Neural cell (in vitro differentiated cells): ENCODE measurements around the gene CYP8B1. TPM values are rescaled to one million over a fixed set of nuclear protein-coding genes. Genes with fewer than 3 reads are reported as not detected.

ENCODE experiments used
- H2AFZ ChIP-seq: fragments of 200-600, 300-800 bp; sonication (generic), shearing (Covaris generic); 2 replicates; pipeline ENCODE4 v1.6.0; 2014; ENCODE audit warnings: low read depth, mild to moderate bottlenecking, antibody characterized with exemption, low read length, moderate library complexity
- H3F3A ChIP-seq: fragments of 200-600 bp; shearing (Covaris generic); 2 replicates; pipeline ENCODE4 v1.6.1; 2016; ENCODE audit warnings: mild to moderate bottlenecking, moderate library complexity, mixed read lengths, antibody characterized with exemption, low read length; ENCODE audit not compliant: insufficient read depth, poor library complexity, severe bottlenecking
- H3K27ac ChIP-seq: fragments of 200-600, 300-800 bp; sonication (generic), shearing (Covaris generic); 2 replicates; pipeline ENCODE4 v1.5.1; 2014; ENCODE audit warnings: mild to moderate bottlenecking, low read length, moderate library complexity
- H3K27me3 ChIP-seq: fragments of 300-800, 200-600 bp; sonication (generic), shearing (Covaris generic); 2 replicates; pipeline ENCODE4 v1.6.0; 2014; ENCODE audit warnings: mild to moderate bottlenecking, low read depth, low read length, moderate library complexity; ENCODE audit not compliant: insufficient read depth
- H3K36me3 ChIP-seq: fragments of 300-800, 200-600 bp; sonication (generic), shearing (Covaris generic); 2 replicates; pipeline ENCODE4 v1.5.1; 2014; ENCODE audit warnings: mild to moderate bottlenecking, antibody characterized with exemption, low read length, moderate library complexity; ENCODE audit not compliant: insufficient read depth
- H3K4me2 ChIP-seq: fragments of 300-800, 200-600 bp; sonication (generic), shearing (Covaris generic); 2 replicates; pipeline ENCODE4 v1.6.0; 2014; ENCODE audit warnings: mild to moderate bottlenecking, low read length
- H3K4me3 ChIP-seq: fragments of 300-800, 200-600 bp; sonication (generic), shearing (Covaris generic); 2 replicates; pipeline ENCODE4 v1.5.1; 2014; ENCODE audit warnings: mild to moderate bottlenecking, low read length, moderate library complexity
- H3K79me2 ChIP-seq: fragments of 200-600 bp; shearing (Covaris generic); replicated peaks from 2 replicates; pipeline ENCODE4 v1.6.0; 2014; ENCODE audit warnings: mild to moderate bottlenecking, low read length, moderate library complexity; ENCODE audit not compliant: insufficient read depth
- H3K9ac ChIP-seq: fragments of 300-800, 200-600 bp; sonication (generic), shearing (Covaris generic); 2 replicates; pipeline ENCODE4 v1.6.1; 2016; ENCODE audit warnings: mild to moderate bottlenecking, low read length, mixed read lengths
- H3K9me2 ChIP-seq: fragments of 200-600 bp; shearing (Covaris generic); 2 replicates; pipeline ENCODE4 v1.6.1; 2016; ENCODE audit warnings: mild to moderate bottlenecking, low read length, mixed read lengths; ENCODE audit not compliant: insufficient read depth
- H3K9me3 ChIP-seq: fragments of 200-600, 300-800 bp; sonication (generic), shearing (Covaris generic); 2 replicates; pipeline ENCODE4 v1.6.1; 2016; ENCODE audit warnings: mild to moderate bottlenecking, mixed run types, low read length, moderate library complexity, mixed read lengths
- H4K20me1 ChIP-seq: fragments of 200-600 bp; shearing (Covaris generic); 2 replicates; pipeline ENCODE4 v1.6.1; 2016; ENCODE audit warnings: mild to moderate bottlenecking, mixed run types; ENCODE audit not compliant: insufficient read depth
- CTCF ChIP-seq: fragments of 450-650 bp; IDR thresholded peaks from 2 replicates; pipeline ENCODE4 v1.5.1; 2014; ENCODE audit warnings: antibody characterized with exemption, mild to moderate bottlenecking, moderate library complexity; ENCODE audit not compliant: poor library complexity, severe bottlenecking
- EP300 ChIP-seq: fragments of 450-650 bp; conservative IDR thresholded peaks from 2 replicates; pipeline ENCODE4 v1.6.1; 2014; ENCODE audit warnings: antibody characterized with exemption, mild to moderate bottlenecking, moderate library complexity; ENCODE audit not compliant: poor library complexity, severe bottlenecking
- EZH2 ChIP-seq: fragments of 200-600, 300-800 bp; shearing (Covaris generic), sonication (generic); IDR thresholded peaks from 2 replicates; pipeline ENCODE4 v1.6.1; 2014; ENCODE audit warnings: antibody characterized with exemption, low read length, borderline replicate concordance, mild to moderate bottlenecking; ENCODE audit not compliant: insufficient read depth, poor library complexity, severe bottlenecking
- MXI1 ChIP-seq: fragments of 450-650 bp; conservative IDR thresholded peaks from 2 replicates; pipeline ENCODE4 v1.6.1; 2014; ENCODE audit warnings: antibody characterized with exemption, mild to moderate bottlenecking; ENCODE audit not compliant: poor library complexity, severe bottlenecking
- POLR2AphosphoS5 ChIP-seq: IDR thresholded peaks from 2 replicates; pipeline ENCODE4 v1.6.1; 2012
- RAD21 ChIP-seq: fragments of 450-650 bp; conservative IDR thresholded peaks from 2 replicates; pipeline ENCODE4 v1.6.1; 2014; ENCODE audit warnings: antibody characterized with exemption, mild to moderate bottlenecking, moderate library complexity
- SMC3 ChIP-seq: fragments of 450-650 bp; conservative IDR thresholded peaks from 2 replicates; pipeline ENCODE4 v1.6.1; 2014; ENCODE audit warnings: antibody characterized with exemption, mild to moderate bottlenecking, moderate library complexity; ENCODE audit not compliant: poor library complexity
- TAF1 ChIP-seq: IDR thresholded peaks from 2 replicates; pipeline ENCODE4 v1.6.1; 2012; ENCODE audit warnings: low read depth
- polyA plus RNA-seq: library from polyadenylated mRNA; depleted of rRNA; stranded (reverse); fragments of >200 nt; gene quantifications from 2 replicates; pipeline ENCODE4 v1.2.3, GENCODE V29; 2014
- TF ChIP-seq, protein P1 (sequence below): IDR thresholded peaks from 2 replicates; pipeline ENCODE4 v1.6.1; 2012; ENCODE audit warnings: borderline replicate concordance

Gene CYP8B1
- polyA plus RNA-seq, 1 donor from 2014 or later = not detected

DNA sequence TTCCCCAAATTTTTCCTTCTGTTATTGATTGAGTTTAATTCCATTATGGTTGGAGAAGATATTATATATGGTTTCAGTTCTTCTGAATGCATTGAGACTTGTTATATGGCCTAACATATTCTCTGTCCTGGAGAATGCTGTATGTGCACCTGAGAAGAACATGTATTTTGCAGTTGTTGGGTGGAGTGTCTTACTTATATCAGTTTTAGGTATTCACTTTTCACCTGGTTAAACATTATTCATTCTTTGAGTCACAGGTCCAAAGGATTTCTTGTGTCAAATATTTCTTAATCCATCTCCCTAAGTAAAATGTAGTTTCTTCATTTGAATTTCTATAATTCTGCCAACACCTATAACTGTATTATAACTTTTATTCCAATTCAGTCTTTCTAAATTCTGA is 48.7 kb downstream of the CYP8B1 start:
- H3K27me3 ChIP-seq = no peaks in the 10 kb centered on the region
- no peaks in the 10 kb centered on the region for H4K20me1 ChIP-seq
- no peak overlapping the region for H3K4me3 ChIP-seq
- H3K9me3 ChIP-seq = no peaks in the 10 kb centered on the region
- H3K9me2 ChIP-seq = no peaks in the 10 kb centered on the region
- no peak overlapping the region for H3K27ac ChIP-seq
- H3K79me2 ChIP-seq = no peaks in the 10 kb centered on the region
- TF ChIP-seq CTCF (no peak), POLR2AphosphoS5 (no peak), RAD21 (no peak), EP300 (no peak), SMC3 (no peak), MXI1 (no peak), TAF1 (no peak), EZH2 (no peak)
- TF ChIP-seq, protein P1, sequence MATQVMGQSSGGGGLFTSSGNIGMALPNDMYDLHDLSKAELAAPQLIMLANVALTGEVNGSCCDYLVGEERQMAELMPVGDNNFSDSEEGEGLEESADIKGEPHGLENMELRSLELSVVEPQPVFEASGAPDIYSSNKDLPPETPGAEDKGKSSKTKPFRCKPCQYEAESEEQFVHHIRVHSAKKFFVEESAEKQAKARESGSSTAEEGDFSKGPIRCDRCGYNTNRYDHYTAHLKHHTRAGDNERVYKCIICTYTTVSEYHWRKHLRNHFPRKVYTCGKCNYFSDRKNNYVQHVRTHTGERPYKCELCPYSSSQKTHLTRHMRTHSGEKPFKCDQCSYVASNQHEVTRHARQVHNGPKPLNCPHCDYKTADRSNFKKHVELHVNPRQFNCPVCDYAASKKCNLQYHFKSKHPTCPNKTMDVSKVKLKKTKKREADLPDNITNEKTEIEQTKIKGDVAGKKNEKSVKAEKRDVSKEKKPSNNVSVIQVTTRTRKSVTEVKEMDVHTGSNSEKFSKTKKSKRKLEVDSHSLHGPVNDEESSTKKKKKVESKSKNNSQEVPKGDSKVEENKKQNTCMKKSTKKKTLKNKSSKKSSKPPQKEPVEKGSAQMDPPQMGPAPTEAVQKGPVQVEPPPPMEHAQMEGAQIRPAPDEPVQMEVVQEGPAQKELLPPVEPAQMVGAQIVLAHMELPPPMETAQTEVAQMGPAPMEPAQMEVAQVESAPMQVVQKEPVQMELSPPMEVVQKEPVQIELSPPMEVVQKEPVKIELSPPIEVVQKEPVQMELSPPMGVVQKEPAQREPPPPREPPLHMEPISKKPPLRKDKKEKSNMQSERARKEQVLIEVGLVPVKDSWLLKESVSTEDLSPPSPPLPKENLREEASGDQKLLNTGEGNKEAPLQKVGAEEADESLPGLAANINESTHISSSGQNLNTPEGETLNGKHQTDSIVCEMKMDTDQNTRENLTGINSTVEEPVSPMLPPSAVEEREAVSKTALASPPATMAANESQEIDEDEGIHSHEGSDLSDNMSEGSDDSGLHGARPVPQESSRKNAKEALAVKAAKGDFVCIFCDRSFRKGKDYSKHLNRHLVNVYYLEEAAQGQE = no peak
- no peak overlapping the region for H2AFZ ChIP-seq
- no peak overlapping the region for H3K9ac ChIP-seq
- no peaks in the 10 kb centered on the region for H3F3A ChIP-seq
- no peaks in the 10 kb centered on the region for H3K36me3 ChIP-seq
- no peak overlapping the region for H3K4me2 ChIP-seq

GRCh38 chr3:42826141-42826540 is 49.5 kb downstream of the CYP8B1 start:
- no peaks in the 10 kb centered on the region for H3K9me3 ChIP-seq
- no peak overlapping the region for H3K4me2 ChIP-seq
- H3K9me2 ChIP-seq = no peaks in the 10 kb centered on the region
- H3K36me3 ChIP-seq = no peaks in the 10 kb centered on the region
- H3K9ac ChIP-seq = no peak overlapping the region
- H3K4me3 ChIP-seq = no peak overlapping the region
- H3K27ac ChIP-seq = no peak overlapping the region
- H3K79me2 ChIP-seq = no peaks in the 10 kb centered on the region
- TF ChIP-seq CTCF = no peak
- no peak for TF ChIP-seq POLR2AphosphoS5
- no peak overlapping the region for H2AFZ ChIP-seq
- H3K27me3 ChIP-seq = no peaks in the 10 kb centered on the region
- no peaks in the 10 kb centered on the region for H3F3A ChIP-seq
- H4K20me1 ChIP-seq = no peaks in the 10 kb centered on the region
